Measurements from ENCODE around the gene CARD6. TPM values are rescaled to one million over a fixed set of nuclear protein-coding genes. Genes with fewer than 3 reads are reported as not detected.

The CARD6 gene
- total and polyA plus RNA-seq, 2 donors from 2014 or later = 3.0 to 17.9 TPM

- no peak overlapping the region for H3K27ac ChIP-seq (ENCODE audit: low read depth in 2 of 2, low read length in 2 of 2)
- no peaks in the 10 kb centered on the region for H3K9me3 ChIP-seq (ENCODE audit: control insufficient read depth in 2 of 3, insufficient read depth in 1 of 3, low read length in 3 of 3)
- DNase-seq = no peak
- peaks cover 3 to 7% (median 5%) of the 10 kb centered on the region in 3 donors for H3K4me1 ChIP-seq (ENCODE audit: control insufficient read depth in 2 of 3, insufficient read depth in 2 of 3, low read depth in 1 of 3, low read length in 3 of 3)
- intact Hi-C loops (cut with DNase I) = no loop called here
- H3K27me3 ChIP-seq (ENCODE audit: control insufficient read depth, insufficient read depth, low read length) = no peaks in the 10 kb centered on the region
- peaks cover 31 to 61% (median 41%) of the 10 kb centered on the region in 3 donors for H3K36me3 ChIP-seq (ENCODE audit: control insufficient read depth in 2 of 3, insufficient read depth in 3 of 3, low read length in 3 of 3)
- FAIRE-seq = no peak
- H3K9ac ChIP-seq (ENCODE audit: low read length in 3 of 3) = no peak overlapping the region
- TF ChIP-seq, protein P1, sequence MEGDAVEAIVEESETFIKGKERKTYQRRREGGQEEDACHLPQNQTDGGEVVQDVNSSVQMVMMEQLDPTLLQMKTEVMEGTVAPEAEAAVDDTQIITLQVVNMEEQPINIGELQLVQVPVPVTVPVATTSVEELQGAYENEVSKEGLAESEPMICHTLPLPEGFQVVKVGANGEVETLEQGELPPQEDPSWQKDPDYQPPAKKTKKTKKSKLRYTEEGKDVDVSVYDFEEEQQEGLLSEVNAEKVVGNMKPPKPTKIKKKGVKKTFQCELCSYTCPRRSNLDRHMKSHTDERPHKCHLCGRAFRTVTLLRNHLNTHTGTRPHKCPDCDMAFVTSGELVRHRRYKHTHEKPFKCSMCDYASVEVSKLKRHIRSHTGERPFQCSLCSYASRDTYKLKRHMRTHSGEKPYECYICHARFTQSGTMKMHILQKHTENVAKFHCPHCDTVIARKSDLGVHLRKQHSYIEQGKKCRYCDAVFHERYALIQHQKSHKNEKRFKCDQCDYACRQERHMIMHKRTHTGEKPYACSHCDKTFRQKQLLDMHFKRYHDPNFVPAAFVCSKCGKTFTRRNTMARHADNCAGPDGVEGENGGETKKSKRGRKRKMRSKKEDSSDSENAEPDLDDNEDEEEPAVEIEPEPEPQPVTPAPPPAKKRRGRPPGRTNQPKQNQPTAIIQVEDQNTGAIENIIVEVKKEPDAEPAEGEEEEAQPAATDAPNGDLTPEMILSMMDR (IDR thresholded peaks at IDR 0.05; ENCODE audit: borderline replicate concordance, extremely low read depth, insufficient read depth) = no peak
- no peak overlapping the region for H3K4me3 ChIP-seq (ENCODE audit: low read length in 3 of 3)
Measured at GRCh38 chr5:40828690-40829661, 12.2 kb upstream of the CARD6 start.

DNA sequence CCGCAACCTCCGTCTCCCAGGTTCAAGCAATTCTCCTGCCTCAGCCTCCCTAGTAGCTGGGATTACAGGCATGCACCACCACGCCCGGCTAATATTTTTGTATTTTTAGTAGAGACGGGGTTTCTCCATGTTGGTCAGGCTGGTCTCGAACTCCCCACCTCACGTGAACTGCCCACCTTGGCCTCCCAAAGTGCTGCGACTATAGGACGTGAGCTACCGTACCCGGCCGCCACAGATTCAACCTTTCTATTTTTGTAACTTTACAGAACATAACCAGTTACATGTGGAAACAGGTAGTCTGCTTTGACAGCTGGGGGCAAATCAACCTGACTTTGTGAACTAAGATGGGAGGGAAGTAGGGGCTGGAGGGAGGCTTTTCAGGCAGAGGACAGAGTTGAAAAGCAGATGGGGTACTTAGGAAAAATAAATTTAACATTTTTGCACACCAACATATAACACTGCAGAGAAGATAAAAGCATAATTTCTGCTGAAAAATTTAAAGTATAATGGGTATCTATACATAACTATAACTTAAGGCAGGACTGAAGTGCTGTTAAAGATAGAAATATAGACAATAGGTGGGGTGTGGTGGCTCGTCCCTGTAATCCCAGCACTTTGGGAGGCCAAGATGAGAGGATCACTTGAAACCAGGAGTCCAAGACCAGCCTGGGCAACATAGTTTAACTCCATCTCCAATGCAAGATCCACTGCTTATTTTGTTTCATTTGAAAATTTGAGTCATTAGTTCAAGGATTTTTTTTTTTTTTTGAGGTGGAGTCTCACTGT, 11.2 kb upstream of the CARD6 start:
- FAIRE-seq (no peak), DNase-seq (no peak)
- Histone ChIP-seq H3K4me1 (ENCODE audit: control insufficient read depth in 2 of 3, insufficient read depth in 2 of 3, low read depth in 1 of 3, low read length in 3 of 3) (peaks cover 3 to 10% (median 5%) of the 10 kb centered on the region in 3 donors), H3K27me3 (ENCODE audit: control insufficient read depth, insufficient read depth, low read length) (no peaks in the 10 kb centered on the region), H3K4me3 (ENCODE audit: low read length in 3 of 3) (no peak overlapping the region), H3K9ac (ENCODE audit: low read length in 3 of 3) (no peak overlapping the region), H3K9me3 (ENCODE audit: control insufficient read depth in 2 of 3, insufficient read depth in 1 of 3, low read length in 3 of 3) (no peaks in the 10 kb centered on the region), H3K36me3 (ENCODE audit: control insufficient read depth in 2 of 3, insufficient read depth in 3 of 3, low read length in 3 of 3) (peaks cover 31 to 62% (median 41%) of the 10 kb centered on the region in 3 donors), H3K27ac (ENCODE audit: low read depth in 2 of 2, low read length in 2 of 2) (no peak overlapping the region)
- intact Hi-C loops (cut with DNase I) = no loop called here
- TF ChIP-seq, protein P1 (IDR thresholded peaks at IDR 0.05; ENCODE audit: borderline replicate concordance, extremely low read depth, insufficient read depth) = no peak

- H3K9ac ChIP-seq (ENCODE audit: low read length in 3 of 3) = no peak overlapping the region
- intact Hi-C loops (cut with DNase I) = no loop called here
Measured at GRCh38 chr5:40831346-40832210, 9.6 kb upstream of the CARD6 start.

More at GRCh38 chr5:40831346-40832210, 9.6 kb upstream of the CARD6 start:
- FAIRE-seq (no peak), DNase-seq (no peak)
- peaks cover 3 to 10% (median 5%) of the 10 kb centered on the region in 3 donors for H3K4me1 ChIP-seq (ENCODE audit: control insufficient read depth in 2 of 3, insufficient read depth in 2 of 3, low read depth in 1 of 3, low read length in 3 of 3)
- no peak overlapping the region for H3K27ac ChIP-seq (ENCODE audit: low read depth in 2 of 2, low read length in 2 of 2)
- TF ChIP-seq, protein P1 (IDR thresholded peaks at IDR 0.05; ENCODE audit: borderline replicate concordance, extremely low read depth, insufficient read depth) = no peak
- no peaks in the 10 kb centered on the region for H3K9me3 ChIP-seq (ENCODE audit: control insufficient read depth in 2 of 3, insufficient read depth in 1 of 3, low read length in 3 of 3)
- no peaks in the 10 kb centered on the region for H3K27me3 ChIP-seq (ENCODE audit: control insufficient read depth, insufficient read depth, low read length)
- H3K4me3 ChIP-seq (ENCODE audit: low read length in 3 of 3) = no peak overlapping the region
- H3K36me3 ChIP-seq (ENCODE audit: control insufficient read depth in 2 of 3, insufficient read depth in 3 of 3, low read length in 3 of 3) = peaks cover 31 to 62% (median 41%) of the 10 kb centered on the region in 3 donors
